ENCODE data around the gene ACTN4. TPM values are rescaled to one million over a fixed set of nuclear protein-coding genes. Genes with fewer than 3 reads are reported as not detected.
"Not testable (repeated sequence)": the region's sequence is repeated elsewhere in the genome, so short reads cannot be mapped to it uniquely, and the experiment has no call there.

ACTN4 gene
- total RNA-seq, 1 experiment from 2014 or later = 922 TPM

DNA sequence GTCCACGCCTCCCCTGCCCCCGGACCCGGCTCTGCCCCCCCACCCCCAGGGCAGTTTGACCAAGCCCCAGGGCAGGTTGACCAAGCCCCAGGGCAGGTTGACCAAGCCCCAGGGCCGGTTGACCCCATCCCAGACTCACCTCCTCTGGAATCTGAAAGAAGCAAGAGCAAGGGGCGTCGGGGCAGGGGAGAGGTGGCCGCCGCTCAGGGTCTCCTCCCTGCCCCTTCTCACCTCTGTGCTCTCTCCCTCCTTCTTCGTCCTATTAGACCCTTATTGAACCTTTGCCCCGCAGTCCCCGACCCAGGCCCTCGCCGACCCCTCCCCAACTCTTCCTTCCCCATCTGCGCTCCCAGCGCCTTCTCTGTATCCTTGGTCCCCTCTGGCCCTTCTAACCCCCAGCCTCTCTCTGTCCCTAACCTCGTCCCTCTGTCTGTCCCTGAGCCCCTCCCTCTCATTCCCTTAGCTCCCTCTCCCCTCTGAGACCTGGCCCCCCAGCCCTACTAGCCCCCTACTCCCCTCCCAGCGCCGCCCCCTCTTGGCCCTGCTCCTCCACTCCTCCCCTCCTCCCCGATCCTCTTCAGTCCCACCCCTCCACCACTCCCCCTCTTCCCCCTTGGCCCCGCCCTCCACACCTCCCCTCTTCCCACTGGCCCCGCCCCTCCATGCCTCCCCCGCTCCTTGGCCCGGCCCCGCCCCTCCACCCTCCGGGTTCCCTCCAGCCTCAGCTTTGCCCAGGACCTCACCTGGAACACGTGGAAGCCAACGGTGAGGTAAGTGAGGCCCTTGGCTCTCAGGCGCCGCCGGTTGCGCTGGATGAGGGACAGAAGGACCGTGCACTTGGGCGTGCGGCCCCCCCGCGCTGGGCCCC, 89.2 kb downstream of the ACTN4 start:
- DNase-seq (ENCODE audit: low read depth) = no peak
- in situ Hi-C loops (cut with HindIII; ENCODE audit: low pct_unique_long_range_greater_than_20kb, low sequenced_read_pairs) = no loop called here

DNA sequence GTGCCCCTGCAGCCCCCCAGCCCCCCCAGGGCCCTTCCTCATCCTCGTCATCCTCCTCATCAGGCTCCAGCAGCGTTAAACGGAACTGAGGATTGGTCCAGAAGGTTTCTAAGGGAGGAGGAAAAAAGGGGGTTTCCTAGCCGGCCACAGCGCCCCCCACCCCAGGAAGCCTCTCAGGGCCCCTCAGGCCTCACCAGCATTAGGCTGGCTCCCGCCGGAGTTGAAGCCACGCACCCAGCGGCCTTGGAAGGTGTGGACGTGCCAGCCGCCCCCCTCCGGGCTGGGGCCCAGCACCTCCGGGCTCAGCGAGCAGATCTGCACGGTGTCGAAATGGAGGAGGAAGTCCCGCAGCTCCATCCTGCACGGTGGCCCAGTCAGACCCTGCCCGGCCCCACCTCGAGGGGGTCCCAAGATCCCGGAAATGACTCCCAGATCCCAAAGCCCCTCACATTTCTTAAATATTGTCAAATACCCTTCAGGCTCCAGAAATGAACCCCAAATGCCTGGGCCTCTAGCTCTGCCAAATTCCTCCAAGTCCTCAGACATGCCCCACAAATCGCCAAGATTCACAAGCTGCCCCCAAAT, 89.9 kb downstream of the ACTN4 start:
- DNase-seq (ENCODE audit: low read depth) = no peak
- in situ Hi-C loops (cut with HindIII; ENCODE audit: low pct_unique_long_range_greater_than_20kb, low sequenced_read_pairs) = no loop called here

DNA sequence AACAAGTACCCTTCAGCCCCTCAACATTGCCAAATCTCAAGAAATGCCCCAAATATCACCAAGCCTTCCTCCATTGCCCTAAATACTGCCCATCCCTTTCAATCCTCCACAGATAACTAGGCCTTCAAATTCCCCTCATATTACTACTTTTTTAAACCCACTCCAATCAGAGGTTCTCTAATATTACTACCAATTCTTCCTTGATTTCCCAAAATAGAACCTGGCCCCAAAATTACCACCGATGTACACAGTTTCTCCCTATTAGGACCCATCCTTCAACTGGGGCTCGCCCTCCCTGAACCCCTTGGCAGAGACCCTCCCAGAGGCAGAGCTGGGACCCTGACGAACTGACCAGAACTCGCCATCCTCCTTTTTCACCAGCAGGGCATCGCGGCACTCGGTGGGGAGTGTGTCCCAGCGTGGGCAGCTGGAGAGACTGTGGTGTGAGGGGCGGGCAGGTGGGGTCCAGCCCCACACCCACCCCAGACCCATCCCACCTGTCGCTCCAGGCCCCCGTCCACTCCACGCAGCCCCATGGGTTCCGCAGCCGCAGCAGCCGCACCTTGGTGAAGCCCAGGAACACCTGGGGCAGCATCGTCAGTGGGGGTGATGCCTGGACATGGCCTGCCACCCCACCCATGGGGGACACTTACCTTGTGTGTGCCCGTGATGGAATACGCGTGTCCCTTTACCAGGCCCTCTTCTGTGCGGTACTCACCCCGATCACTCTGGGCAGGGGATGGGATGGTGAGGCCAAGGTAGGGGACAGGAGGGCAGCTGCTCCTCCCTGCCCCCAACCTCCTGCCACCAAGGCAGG, 90.7 kb downstream of the ACTN4 start:
- DNase-seq (ENCODE audit: low read depth) = no peak
- in situ Hi-C loops (cut with HindIII; ENCODE audit: low pct_unique_long_range_greater_than_20kb, low sequenced_read_pairs) = no loop called here

DNA sequence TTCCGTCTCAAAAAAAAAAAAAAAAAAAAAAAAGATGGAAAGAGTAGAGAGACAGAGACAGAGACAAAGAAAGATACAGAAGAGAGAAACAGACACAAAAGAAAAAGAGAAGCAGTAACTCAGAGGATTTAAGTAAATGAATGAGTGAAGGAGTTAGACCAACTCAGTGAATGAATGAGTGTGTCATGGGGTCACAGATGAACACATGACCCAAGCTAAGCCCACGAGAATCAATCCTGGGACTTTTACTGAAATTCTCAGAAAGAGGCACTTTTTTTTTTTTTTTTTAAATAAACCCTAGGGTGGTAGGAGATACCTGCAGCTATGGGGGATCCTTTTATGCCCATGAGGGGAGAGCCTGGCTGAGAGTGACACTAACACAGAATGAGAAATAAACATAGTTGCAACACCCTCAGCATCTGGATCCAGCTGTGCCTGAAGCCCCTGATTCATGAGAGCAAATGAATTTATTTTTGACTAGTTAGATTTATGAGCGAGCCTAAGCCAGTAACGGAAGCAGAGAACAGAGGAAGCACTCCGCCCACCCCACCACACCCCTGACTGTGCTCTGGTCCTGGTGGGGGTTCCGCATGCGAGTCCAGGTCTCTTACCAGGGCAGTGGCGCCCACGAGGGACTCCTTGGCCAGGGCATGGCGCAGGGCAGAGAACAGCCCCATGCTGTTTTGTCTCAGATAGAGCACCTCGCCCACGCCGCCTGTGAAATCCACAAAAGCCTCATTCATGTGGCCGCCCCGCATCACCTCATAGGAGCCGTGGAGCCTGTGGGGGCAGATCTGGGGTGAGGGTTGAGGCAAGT, 92.2 kb downstream of the ACTN4 start:
- no peak for DNase-seq (ENCODE audit: low read depth)
- in situ Hi-C loops (cut with HindIII; ENCODE audit: low pct_unique_long_range_greater_than_20kb, low sequenced_read_pairs) = no loop called here

DNA sequence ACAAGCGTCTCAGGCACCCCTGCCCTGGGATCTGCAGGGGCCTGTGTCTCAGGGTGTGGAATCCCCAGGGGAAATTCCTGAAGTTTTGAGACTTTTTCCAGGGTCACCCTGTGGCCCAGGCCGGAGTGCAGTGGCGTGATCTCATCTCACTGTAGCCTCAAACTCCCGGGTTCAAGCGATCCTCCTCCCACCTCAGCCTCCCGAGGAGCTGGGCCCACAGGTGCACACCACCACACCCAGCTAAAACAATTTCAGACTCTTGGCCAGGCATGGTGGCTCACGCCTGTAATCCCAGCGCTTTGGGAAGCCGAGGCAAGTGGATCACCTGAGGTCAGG, 92.8 kb downstream of the ACTN4 start:
- in situ Hi-C loops (cut with HindIII; ENCODE audit: low pct_unique_long_range_greater_than_20kb, low sequenced_read_pairs) = no loop called here
- DNase-seq (ENCODE audit: low read depth) = no peak

DNA sequence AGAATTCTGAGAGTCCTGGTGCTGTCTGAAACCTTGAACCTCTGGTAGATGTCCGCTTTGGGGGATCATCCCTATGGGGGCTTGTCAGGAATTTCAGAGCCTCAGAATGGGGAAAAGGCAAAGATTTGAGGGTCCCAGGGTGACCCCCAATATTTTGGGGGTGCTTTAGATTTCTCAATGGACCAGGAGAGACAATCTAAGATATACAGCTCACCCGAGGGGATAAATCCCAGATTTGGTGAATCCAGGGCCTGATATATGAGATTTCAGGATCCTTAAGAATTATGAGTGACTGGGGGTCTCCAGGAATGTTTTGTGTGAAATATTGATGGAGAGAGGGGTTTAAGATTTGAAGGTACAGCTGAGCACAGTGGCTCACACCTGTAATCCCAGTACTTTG, 93.5 kb downstream of the ACTN4 start:
- no peak for DNase-seq (ENCODE audit: low read depth)
- in situ Hi-C loops (cut with HindIII; ENCODE audit: low pct_unique_long_range_greater_than_20kb, low sequenced_read_pairs) = no loop called here

DNA sequence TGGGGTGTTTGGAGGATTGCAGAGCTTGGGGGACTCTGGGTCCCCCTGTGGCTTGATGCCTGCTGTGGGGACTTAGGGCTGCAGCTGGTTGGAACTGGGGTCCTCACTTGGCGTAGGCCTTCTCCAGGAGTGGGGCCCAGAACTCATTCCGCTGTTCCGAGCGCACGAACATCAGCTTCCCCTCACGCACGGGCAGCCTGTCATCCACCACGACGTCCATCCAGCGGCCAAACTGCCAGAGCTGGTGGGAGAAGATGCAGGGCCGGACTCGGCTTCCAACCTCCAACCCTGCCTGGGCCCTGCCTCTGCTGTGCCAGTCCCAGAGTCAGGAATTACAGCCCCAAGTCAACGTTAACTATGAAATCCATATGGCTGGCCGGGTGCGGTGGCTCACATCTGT, 94.2 kb downstream of the ACTN4 start:
- in situ Hi-C loops (cut with HindIII; ENCODE audit: low pct_unique_long_range_greater_than_20kb, low sequenced_read_pairs) = no loop called here
- no peak for DNase-seq (ENCODE audit: low read depth)

DNA sequence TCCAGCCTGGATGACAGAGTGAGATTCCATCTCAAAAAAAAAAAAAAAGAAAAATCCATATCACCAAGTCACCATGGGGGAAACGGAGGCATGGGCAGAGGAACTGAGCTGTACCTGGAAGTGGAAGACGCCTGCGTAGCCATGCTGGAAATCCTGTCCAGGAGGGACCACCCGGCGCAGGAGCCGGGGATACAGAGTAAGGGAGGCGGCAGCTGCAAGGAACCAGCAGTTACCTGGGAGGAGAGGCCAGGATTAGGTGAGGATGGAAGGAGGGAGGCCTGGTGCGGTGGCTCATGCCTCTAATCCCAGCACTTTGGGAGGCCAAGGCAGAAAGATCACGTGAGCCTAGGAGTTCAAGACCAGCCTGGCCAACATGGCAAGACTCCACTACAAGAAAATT, 94.8 kb downstream of the ACTN4 start:
- in situ Hi-C loops (cut with HindIII; ENCODE audit: low pct_unique_long_range_greater_than_20kb, low sequenced_read_pairs) = no loop called here
- DNase-seq (ENCODE audit: low read depth) = no peak

DNA sequence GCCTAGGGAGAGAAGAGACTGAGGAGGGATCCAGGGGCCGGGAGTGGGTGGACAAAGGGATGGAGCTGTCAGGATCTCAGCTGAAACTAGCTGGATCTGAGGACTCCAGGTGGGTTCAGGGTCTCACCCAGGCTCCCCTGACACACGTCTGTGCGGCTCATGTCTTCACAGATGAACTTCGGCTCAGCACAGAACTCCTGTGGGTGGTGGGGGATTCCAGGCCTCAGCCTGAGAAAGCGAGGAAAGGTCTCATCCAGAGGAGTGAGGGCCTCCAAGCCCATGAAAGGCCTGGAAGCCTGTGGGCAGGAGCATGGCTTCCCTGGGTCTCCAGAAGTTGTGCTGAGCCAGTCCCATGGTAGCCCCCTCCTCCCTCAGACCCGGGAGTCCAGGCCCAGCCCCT, 95.5 kb downstream of the ACTN4 start:
- no peak for DNase-seq (ENCODE audit: low read depth)
- in situ Hi-C loops (cut with HindIII; ENCODE audit: low pct_unique_long_range_greater_than_20kb, low sequenced_read_pairs) = no loop called here

DNA sequence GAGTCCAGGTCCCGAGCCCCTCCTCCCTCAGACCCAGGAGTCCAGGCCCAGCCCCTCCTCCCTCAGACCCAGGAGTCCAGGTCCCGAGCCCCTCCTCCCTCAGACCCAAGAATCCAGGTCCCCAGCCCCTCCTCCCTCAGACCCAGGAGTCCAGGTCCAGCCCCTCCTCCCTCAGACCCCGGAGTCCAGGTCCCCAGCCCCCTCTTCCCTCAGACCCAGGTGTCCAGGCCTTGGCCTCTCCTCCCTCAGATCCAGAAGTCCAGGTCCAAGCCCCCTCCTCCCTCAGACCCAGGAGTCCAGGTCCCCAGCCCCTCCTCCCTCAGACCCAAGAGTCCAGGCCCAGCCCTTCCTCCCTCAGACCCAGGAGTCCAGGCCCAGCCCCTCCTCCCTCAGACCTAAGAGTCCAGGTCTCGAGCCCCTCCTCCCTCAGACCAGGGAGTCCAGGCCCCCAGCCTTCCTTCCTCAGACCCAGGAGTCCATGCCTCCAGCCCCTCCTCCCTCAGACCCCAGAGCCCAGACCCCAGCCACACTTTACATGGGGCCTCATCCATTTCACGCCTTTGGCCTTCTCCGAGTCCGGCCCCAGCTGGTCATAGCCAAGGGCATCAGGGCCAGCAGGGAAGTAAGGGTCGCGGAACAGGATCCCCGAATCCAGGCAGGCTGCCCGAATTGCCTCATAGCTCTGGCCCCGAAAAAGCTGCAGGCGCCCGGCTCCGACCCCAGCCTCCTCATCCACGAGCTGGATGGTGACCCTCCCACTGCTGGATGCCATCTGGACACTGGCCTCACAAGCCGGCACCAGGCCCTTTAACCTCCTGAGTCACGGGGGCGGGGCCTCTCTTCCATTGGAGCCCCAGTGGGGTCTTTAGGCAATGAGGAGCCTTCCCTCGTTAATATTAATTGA, 96.2 kb downstream of the ACTN4 start:
- in situ Hi-C loops (cut with HindIII; ENCODE audit: low pct_unique_long_range_greater_than_20kb, low sequenced_read_pairs) = no loop called here

DNA sequence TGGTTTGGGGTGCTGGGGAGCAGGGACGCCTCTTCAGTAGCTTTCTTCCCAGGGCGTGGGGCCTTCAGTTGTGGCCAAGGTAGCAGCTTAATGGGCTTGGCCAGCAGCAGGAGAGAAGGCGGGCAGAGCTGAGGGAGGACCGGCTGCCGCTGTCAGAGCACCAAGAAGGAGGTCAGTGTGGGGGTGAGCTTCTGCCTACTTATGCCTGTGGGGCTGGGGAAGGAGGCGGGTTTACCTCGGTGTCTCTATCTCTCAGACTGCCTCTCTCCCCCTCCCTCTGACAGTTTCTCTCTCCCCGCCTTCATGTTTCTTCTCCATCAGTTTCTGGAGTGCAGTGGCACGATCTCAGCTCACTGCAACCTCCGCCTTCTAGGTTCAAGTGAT, 96.8 kb downstream of the ACTN4 start, which contains the start of gene CAPN12:
CAPN12 (minus strand) TSS at position 177 of the 384 bp plus-strand sequence. CDS start 309 bp downstream, outside the sequence.
- DNase-seq (ENCODE audit: low read depth) = no peak
- in situ Hi-C loops (cut with HindIII; ENCODE audit: low pct_unique_long_range_greater_than_20kb, low sequenced_read_pairs) = no loop called here

More for the DNA sequence above, 96.2 kb downstream of the ACTN4 start:
- no peak for DNase-seq (ENCODE audit: low read depth)

DNA sequence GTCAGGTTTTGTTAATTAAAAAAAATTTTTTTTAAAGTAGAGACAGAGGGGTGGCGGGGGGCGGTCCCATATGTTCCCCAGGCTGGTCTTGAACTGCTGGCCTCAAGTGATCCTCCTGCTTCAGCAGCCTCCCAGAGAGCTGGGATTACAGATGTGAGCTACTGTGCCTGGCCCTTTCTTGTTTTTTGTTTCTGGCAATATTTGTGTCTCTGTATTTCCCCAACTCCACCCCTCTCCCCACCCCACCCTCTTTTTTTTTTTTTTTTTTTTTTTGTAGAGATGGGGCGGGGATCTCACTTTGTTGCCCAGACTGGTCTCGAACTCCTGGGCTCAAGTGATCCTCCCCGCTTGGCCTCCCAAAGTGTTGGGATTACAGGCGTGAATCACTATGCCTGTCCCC, 97.4 kb downstream of the ACTN4 start:
- no peak for DNase-seq (ENCODE audit: low read depth)
- in situ Hi-C loops (cut with HindIII; ENCODE audit: low pct_unique_long_range_greater_than_20kb, low sequenced_read_pairs) = no loop called here

DNA sequence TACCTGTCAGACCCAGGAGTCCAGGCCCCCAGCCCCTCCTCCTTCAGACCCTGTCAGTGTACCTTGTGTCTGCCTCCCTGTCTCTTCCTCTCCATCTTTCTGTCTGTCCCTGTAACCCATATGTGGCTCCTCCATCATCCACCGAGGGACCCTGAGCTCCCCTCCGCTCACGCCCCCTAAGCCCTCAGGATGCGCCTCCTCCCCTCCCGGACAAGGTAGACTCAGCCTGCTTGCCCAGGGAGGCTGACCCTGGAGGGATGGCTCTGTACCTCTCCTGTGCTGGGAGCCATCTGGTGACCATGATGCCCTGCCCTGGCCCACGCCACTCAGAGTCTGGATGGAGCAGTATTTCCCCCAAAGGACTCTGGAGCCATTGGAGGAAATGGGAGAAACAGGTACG, 97.9 kb downstream of the ACTN4 start:
- in situ Hi-C loops (cut with HindIII; ENCODE audit: low pct_unique_long_range_greater_than_20kb, low sequenced_read_pairs) = no loop called here
- DNase-seq (ENCODE audit: low read depth) = no peak

DNA sequence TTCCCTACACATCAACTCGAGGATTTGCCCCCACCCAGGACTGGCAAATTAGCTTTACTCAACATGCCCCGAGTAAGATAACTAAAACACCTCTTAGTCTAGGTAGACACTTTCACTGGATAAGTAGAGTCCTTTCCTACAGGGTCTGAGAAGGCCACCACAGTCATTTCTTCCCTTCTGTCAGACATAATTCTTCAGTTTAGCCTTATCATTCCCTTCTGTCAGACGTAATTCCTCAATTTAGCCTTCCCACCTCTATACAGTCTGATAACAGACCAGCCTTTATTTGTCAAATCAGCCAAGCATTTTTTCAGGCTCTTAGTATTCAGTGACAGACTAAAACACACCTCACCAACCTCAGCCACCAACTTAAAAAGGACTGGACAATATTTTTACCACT, 106.3 kb downstream of the ACTN4 start:
- in situ Hi-C loops (cut with HindIII; ENCODE audit: low pct_unique_long_range_greater_than_20kb, low sequenced_read_pairs) = not testable (repeated sequence)

DNA sequence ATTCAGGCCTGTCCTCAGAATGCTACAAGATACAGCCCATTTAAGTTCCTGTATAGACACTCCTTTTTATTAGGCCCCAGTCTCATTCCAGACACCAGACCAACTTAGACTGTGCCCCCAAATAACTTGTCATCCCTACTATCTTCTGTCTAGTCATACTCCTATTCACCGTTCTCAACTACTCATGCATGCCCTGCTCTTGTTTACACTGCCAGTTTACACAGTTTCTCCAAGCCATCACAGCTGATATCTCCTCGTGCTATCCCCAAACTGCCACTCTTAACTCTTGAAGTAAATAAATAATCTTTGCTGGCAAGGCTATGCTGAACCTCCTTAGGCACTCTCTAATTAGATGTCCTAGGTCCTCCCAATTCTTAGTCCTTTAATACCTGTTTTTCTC, 106.7 kb downstream of the ACTN4 start:
- DNase-seq (ENCODE audit: low read depth); in situ Hi-C loops (cut with HindIII; ENCODE audit: low pct_unique_long_range_greater_than_20kb, low sequenced_read_pairs): not testable (repeated sequence)

More for the DNA sequence above, 106.3 kb downstream of the ACTN4 start:
- DNase-seq (ENCODE audit: low read depth) = not testable (repeated sequence)

DNA sequence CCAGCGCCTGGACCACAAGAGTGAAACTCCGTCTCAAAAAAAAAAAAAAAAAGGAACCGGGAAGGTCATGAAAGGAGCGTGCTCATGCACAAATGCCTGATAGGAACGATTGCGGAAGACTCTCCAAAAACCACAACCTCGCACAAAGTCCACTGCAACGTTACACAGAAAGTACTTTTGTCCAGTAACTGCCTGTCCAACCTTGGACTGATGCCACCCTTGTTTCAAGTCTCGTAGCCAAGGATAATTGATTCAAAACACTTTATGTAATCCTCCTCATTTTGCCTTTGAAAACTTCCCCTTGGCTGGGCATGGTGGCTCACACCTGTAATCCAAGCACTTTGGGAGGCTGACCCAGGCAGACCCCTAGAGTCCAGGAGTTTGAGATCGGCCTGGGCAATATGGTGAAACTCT, 112.1 kb downstream of the ACTN4 start:
- no peak for DNase-seq (ENCODE audit: low read depth)

DNA sequence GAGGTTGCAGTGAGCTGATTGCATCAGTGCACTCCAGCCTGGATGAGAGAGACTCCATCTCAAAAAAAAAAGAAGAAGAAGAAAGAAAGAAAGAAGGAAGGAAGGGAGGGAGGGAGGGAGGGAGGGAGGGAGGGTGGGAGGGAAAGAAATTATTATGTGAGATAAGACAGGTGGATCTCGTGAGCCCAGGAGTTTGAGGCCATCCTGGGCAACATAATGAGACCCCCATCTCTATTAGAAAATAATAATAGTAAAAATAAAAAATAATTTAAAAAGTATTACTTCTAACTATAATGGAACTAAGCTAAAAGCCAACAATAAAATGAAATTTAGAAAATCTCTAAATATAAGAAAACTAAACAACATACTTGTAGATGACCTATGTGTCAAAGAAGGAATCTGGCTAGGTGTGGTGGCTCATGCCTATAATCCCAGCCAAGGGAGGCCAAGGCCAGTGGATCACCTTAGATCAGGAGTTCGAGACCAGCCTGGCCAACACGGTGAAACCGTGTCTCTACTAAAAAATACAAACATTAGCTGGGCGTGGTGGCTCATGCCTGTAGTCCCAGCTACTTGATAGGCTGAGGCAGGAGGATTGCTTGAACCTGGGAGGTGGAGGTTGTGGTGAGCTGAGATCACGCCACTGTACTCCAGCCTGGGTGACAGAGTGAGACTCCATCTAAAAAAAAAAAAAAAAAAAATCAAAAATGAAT, 113.5 kb downstream of the ACTN4 start:
- DNase-seq (ENCODE audit: low read depth); in situ Hi-C loops (cut with HindIII; ENCODE audit: low pct_unique_long_range_greater_than_20kb, low sequenced_read_pairs): not testable (repeated sequence)

More for the DNA sequence above, 112.1 kb downstream of the ACTN4 start:
- in situ Hi-C loops (cut with HindIII; ENCODE audit: low pct_unique_long_range_greater_than_20kb, low sequenced_read_pairs) = no loop called here
